Bronchial epithelial cell (primary cell): Measurements from ENCODE around the gene ANKRD49. TPM values are rescaled to one million over a fixed set of nuclear protein-coding genes. Genes with fewer than 3 reads are reported as not detected.
A peak's percentile ranks its signal among the peaks of the same experiment; 100 is the strongest.

Experiments
- DNase-seq: peaks from one replicate; pipeline ENCODE4 v3.0.0-alpha.2; 2010; ENCODE audit warnings: low read depth
- FAIRE-seq: peaks from 2 replicates; lab custom pipeline; 2011; peaks lifted over from hg19 to GRCh38; lab: Jason Lieb, UNC
- H3K27me3 ChIP-seq: 2 replicates; pipeline ENCODE4 v1.5.1; 2011; ENCODE audit warnings: low read length; ENCODE audit not compliant: control insufficient read depth, insufficient read depth
- H3K36me3 ChIP-seq: 2 replicates; pipeline ENCODE4 v1.5.1; 2011; ENCODE audit warnings: low read length; ENCODE audit not compliant: control insufficient read depth, insufficient read depth
- H3K4me3 ChIP-seq: 2 replicates; pipeline ENCODE4 v1.5.1; 2011; ENCODE audit warnings: mild to moderate bottlenecking, low read depth, low read length, control low read depth
- total RNA-seq: library from RNA; depleted of rRNA; stranded (reverse); fragments of >200 nt; gene quantifications from 2 replicates; pipeline ENCODE4 v1.2.1, GENCODE V29; 2014
- TF ChIP-seq, protein P1 (sequence below): IDR thresholded peaks from 2 replicates; pipeline ENCODE4 v1.5.1; 2011; ENCODE audit warnings: mild to moderate bottlenecking, moderate library complexity, low read length, control low read depth, inconsistent platforms; ENCODE audit not compliant: insufficient read depth, severe bottlenecking

Gene ANKRD49
- total RNA-seq, 1 donor from 2014 or later = 17.1 TPM

GRCh38 chr11:94526645-94527438 lies 33.1 kb downstream of the ANKRD49 start:
- FAIRE-seq = no peak
- Histone ChIP-seq H3K27me3 (no peaks in the 10 kb centered on the region), H3K36me3 (no peaks in the 10 kb centered on the region), H3K4me3 (no peak overlapping the region)
- TF ChIP-seq, protein P1, sequence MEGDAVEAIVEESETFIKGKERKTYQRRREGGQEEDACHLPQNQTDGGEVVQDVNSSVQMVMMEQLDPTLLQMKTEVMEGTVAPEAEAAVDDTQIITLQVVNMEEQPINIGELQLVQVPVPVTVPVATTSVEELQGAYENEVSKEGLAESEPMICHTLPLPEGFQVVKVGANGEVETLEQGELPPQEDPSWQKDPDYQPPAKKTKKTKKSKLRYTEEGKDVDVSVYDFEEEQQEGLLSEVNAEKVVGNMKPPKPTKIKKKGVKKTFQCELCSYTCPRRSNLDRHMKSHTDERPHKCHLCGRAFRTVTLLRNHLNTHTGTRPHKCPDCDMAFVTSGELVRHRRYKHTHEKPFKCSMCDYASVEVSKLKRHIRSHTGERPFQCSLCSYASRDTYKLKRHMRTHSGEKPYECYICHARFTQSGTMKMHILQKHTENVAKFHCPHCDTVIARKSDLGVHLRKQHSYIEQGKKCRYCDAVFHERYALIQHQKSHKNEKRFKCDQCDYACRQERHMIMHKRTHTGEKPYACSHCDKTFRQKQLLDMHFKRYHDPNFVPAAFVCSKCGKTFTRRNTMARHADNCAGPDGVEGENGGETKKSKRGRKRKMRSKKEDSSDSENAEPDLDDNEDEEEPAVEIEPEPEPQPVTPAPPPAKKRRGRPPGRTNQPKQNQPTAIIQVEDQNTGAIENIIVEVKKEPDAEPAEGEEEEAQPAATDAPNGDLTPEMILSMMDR = no peak
- DNase-seq = peak; percentile 68

DNA sequence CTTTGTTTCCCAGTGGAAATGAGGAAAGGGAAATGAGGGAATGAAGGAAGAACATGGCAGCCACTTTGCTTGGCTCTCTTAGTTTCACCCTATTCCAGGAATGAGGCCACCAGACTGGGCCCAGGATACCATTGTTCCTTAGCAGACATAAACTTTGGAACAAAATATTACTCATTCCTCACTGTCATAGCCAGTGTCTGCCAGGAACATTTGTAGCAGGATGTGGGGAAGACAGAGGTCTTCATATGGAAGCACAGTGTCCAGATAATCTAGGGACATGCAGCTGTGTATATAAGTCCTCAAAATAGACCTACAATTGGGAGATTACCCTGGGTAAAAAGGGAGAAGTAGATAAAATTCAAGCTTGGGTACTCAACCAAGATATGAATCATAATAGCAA lies 34.8 kb downstream of the ANKRD49 start:
- H3K36me3 ChIP-seq = no peaks in the 10 kb centered on the region
- H3K4me3 ChIP-seq = no peak overlapping the region
- TF ChIP-seq, protein P1 = no peak
- FAIRE-seq (no peak), DNase-seq (no peak)
- no peaks in the 10 kb centered on the region for H3K27me3 ChIP-seq

GRCh38 chr11:94532211-94532610 lies 38.4 kb downstream of the ANKRD49 start:
- TF ChIP-seq, protein P1 = no peak
- FAIRE-seq = no peak

GRCh38 chr11:94533206-94533605 lies 39.4 kb downstream of the ANKRD49 start:
- no peak overlapping the region for H3K4me3 ChIP-seq
- no peaks in the 10 kb centered on the region for H3K27me3 ChIP-seq
- FAIRE-seq = no peak
- H3K36me3 ChIP-seq = no peaks in the 10 kb centered on the region
- TF ChIP-seq, protein P1 = no peak
- DNase-seq = no peak

More at GRCh38 chr11:94532211-94532610, 38.4 kb downstream of the ANKRD49 start:
- DNase-seq = no peak
- Histone ChIP-seq H3K27me3 (no peaks in the 10 kb centered on the region), H3K36me3 (no peaks in the 10 kb centered on the region), H3K4me3 (no peak overlapping the region)

- Histone ChIP-seq H3K4me3 (no peak overlapping the region), H3K36me3 (no peaks in the 10 kb centered on the region), H3K27me3 (no peaks in the 10 kb centered on the region)
- DNase-seq = no peak
- FAIRE-seq = no peak
- TF ChIP-seq, protein P1 = no peak
These were observed 40.2 kb downstream of the ANKRD49 start for GRCh38 chr11:94533696-94534630.
